Measurements from ENCODE around the gene TFR2.

Gene TFR2

GRCh38 chr7:100654908-100655831, 13.8 kb upstream of the TFR2 start:
- DNase-seq (ENCODE audit: low read depth in 1 of 2, low spot score in 1 of 2) = no peak

DNA sequence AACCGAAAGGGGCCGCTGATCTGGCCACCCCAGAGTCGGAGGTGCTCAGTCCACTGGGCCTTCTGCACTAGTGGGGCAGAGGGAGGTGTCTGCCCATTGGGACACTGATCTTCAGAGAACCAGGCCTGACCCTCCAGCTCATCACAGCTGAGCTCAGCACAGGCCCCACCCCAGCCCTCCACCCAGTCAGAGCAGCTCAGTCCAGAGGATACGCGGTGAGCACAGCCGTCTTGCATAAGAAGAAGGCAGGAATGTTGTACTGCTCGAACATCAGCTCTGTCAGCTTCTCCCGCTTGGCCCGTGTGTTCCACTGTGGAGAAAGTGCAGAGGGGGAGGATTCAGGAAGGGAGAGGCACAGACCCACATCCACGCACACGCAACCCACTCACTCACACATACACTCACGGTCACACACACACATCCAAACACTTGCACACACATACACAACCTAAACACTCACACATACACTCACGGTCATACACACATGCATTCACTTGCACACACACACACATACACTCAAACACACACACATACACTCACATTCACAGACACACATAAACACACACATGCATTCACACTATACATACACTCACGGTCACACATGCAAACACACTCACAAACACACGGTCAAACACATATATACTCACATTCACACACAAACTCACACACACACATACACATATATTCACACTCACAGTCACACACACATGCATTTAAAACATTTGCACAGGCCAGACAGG, 8.6 kb upstream of the TFR2 start:
- no peak for DNase-seq (ENCODE audit: low read depth in 1 of 2, low spot score in 1 of 2)

- DNase-seq (ENCODE audit: low read depth in 1 of 2, low spot score in 1 of 2) = no peak
These were observed 1.2 kb upstream of the TFR2 start for GRCh38 chr7:100642534-100642907.

DNA sequence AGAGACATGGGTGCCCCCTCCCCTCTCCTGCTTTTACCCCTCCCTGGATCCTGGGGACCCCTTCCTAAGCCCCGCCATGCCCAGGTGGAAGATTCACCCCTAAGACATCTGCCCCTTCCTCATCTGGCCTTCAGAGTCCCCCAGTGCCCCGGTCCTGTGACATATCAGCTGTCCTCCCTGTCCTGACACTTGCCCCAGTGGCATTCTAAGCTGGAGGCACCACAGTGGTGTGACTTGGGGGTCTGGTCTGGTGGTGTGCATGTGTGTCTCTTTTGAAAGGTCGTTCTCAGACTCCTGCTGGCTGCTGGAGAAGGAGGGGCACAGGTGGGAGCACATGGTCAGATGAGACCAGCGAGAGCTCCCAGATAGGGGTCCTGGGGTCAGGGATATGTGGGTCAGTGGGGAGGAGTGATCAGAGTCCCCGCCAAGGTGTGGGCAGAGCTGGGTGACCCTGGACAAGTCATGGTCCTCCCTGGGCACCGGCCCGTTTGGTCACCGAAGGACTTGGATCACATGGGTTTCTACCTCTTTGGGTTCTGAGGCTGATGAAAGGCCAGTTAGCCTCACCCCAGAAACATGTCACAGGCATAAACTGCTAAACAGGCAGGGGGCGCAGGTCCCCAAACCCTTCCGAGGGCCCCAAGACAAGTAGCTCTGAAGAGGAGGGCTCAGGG, 645 bp upstream of the TFR2 start:
- no peak for DNase-seq (ENCODE audit: low read depth in 1 of 2, low spot score in 1 of 2)

GRCh38 chr7:100640517-100641440, 573 bp downstream of the TFR2 start:
- no peak for DNase-seq (ENCODE audit: low read depth in 1 of 2, low spot score in 1 of 2)

GRCh38 chr7:100639995-100640516, 1.3 kb downstream of the TFR2 start:
- DNase-seq (ENCODE audit: low read depth in 1 of 2, low spot score in 1 of 2) = no peak

DNA sequence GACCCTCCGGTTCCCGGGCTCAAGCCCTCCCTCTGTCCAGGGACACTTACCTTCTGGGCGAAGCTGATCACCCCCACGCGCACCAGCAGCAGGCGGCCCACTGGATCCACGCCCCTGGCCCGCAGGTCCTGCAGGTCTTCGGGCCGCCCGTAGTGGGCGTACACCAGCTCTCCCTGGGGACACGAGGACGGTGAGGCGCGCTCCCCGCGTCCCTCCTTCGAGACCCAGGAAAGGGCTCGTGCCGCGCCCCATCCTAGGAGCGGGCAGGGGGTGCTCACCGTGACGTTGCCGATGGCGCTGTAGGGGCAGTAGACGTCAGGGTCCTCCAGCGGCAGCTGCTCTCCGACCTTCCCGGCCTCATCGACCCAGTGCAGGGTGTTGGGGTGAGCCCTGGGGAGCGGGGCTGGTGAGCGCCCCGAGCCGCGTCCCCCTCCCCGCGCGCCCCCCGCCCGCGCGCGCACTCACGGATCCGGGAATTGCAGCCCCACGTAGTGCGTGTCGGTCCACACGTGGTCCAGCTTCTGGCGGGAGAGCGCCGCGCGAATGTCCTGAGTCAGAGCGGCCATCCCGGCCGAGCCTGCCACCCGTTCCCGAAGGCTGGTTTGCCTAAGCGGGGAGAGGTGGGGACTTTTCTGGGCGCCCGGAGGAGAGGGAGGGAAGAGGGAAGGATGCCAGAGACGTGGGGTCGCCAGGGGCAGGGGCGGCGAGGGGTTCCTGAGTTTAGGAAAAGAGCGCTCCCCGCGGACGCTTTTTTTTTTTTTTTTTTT, 8.2 kb downstream of the TFR2 start:
- peak; percentile 28 to 38 for DNase-seq (ENCODE audit: low read depth in 1 of 2, low spot score in 1 of 2)

GRCh38 chr7:100630066-100630465, 11.3 kb downstream of the TFR2 start:
- DNase-seq (ENCODE audit: low read depth in 1 of 2, low spot score in 1 of 2) = no peak

DNA sequence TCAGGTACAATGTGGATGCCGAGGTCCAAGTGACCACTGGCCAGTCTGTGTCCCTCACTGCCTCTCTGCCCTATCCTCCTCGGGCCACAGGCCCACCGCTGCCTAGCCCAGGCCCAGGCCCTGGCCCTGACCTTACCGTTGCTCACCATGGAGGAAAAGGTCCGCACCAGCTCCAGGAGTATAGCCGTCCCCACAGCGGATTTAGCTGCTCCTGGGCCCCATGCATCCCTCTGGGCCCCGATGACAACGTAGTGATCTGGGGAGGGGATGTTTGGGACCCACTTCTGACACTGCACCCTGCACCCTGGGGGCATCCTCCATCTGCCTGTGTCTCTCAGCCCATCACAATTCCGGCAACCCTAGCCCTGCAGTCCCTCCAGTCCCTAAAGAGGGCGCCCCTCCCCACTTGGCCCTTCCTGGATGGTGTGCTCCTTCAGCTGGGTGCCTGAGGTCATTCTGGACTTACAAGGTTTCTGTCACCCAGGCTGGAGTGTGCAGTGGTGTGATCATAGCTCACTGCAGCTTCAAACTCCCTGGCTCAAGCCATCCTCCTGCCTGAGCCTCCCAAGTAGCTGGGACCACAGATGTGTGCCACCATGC, 12.1 kb downstream of the TFR2 start:
- no peak for DNase-seq (ENCODE audit: low read depth in 1 of 2, low spot score in 1 of 2)

- DNase-seq (ENCODE audit: low read depth in 1 of 2, low spot score in 1 of 2) = no peak
These were observed 14.2 kb downstream of the TFR2 start for GRCh38 chr7:100627238-100627549.

- DNase-seq (ENCODE audit: low read depth in 1 of 2, low spot score in 1 of 2) = peak; percentile 77 to 83
These were observed 14.7 kb downstream of the TFR2 start for GRCh38 chr7:100626530-100627237.

- no peak for DNase-seq (ENCODE audit: low read depth in 1 of 2, low spot score in 1 of 2)
These were observed 15.3 kb downstream of the TFR2 start for GRCh38 chr7:100626055-100626454.

GRCh38 chr7:100623951-100624824, 17.2 kb downstream of the TFR2 start:
- DNase-seq (ENCODE audit: low read depth in 1 of 2, low spot score in 1 of 2) = no peak

DNA sequence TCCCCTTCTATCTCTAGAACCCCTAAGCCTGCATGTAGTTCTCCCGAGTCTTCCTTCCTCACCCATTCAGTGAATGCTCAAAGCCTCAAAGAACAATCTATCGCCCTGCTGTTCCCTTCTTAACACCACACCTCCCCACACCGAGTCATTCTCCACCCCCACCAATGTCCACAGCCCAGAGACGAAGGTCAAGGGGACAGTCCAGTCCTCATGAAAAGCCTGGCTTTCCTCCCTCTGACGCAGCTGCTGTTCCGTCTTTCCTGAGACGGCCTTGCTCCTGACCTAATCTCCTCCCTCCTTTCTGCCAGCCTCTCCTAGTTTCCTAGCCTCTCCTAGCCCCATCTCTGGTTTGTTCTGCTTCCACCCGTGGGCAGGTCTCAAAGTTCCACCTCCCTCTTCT, 19.8 kb downstream of the TFR2 start:
- no peak for DNase-seq (ENCODE audit: low read depth in 1 of 2, low spot score in 1 of 2)

- no peak for DNase-seq (ENCODE audit: low read depth in 1 of 2, low spot score in 1 of 2)
These were observed 20.5 kb downstream of the TFR2 start for GRCh38 chr7:100620804-100621203.

DNA sequence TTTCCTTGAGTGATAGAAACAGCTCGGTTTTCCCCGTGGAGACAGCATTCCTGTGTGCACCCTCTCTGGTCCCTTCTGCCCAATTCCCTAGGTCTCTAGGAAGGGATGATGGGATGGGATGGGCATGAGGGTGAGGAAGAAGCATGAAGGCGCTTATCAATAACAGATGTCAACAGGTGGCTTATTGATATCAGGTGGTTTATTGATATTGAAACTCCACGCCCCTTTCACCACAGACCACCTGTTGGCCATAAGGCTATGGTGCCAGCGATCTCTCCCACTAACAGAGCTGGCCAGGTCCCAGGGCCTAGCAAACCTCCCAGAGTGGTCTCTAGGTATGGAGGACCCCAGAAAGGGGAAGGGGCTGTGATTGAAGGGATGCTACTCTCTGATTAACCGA, 21.1 kb downstream of the TFR2 start:
- no peak for DNase-seq (ENCODE audit: low read depth in 1 of 2, low spot score in 1 of 2)

- no peak for DNase-seq (ENCODE audit: low read depth in 1 of 2, low spot score in 1 of 2)
These were observed 27.0 kb downstream of the TFR2 start for GRCh38 chr7:100614308-100614861.

All from activated T-helper 1 cell treated with anti-CD3 and anti-CD28 coated beads, Interleukin-2, amount 50 U/mL, for 16 hours (primary cell).